Measurements from ENCODE around the gene LTA4H. TPM values are rescaled to one million over a fixed set of nuclear protein-coding genes. Genes with fewer than 3 reads are reported as not detected.

The LTA4H gene
- total and polyA plus RNA-seq, 10 of the 15 experiments (the other 5 are each of a cell fraction or from before 2014, with no cell fraction given), result 43.9 to 106 (median 47.3) TPM

DNA sequence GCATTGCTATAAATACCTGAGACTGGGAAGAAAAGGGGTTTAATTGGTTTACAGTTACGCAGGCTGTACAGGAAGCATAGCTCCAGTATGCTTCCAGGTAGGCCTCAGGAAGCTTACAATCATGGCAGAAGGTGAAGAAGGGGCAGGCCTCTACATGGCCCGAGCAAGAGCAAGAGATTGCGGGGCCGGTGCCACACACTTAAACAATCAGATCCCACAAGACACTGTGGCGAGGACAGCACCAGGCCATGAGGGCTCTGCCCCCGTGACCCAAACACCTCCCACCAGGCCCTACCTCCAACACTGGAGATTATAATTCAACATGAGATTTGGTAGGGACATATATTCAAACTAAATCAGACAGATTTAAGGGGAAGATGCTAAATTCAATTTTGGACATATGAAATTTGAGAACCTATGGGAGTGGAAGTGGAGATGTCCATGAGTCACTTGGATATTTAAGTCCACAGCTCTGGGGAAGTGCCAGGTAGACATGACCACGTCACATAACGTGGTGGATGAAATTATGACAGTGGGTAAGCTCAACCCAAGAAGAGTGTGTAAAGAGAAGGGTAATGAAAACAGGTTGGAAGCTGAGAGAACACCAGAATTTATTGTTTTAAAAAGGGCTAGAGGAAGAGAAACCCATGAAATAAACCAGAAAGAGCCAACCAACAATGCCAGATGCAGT, 1.5 kb upstream of the LTA4H start (continued):
- TF ChIP-seq RCOR1 (conservative IDR thresholded peaks at IDR 0.05; ENCODE audit: low read depth, low read length) (no peak), PML (IDR thresholded peaks at IDR 0.05; ENCODE audit: low read length) (no peak), SIN3A (IDR thresholded peaks at IDR 0.05; ENCODE audit: low read depth, low read length) (no peak)

DNA sequence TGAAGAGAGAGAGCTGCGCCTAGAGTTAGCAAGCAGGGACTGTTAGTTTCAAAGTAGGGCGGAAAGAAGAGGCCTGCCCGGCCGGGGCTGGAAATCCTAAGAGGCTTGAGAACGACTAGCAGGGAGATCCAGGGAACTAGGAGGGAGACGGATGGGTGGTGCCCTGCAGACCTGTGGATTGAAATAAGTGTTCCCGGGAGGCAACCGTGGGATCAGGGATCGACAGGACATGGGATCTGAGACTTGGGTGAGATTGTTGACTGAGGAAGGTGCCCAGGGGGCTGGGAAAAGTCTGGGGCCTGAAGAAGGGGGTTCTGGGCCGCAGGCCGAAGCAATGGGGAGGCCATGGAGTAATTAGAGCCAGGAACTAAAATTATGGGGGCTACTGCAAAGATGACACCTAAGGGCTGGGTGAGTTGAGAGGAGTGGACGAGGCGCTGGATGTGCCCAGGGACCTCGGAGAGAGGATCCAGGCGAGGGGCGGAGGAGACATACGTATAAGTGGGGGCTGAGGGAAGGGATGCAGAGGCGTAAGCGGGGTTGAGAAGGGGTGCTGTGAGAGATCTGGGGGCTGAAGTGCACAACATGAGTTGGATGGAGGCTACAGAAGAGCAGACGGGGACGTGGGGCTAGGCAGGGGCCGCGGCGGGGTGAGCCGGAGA, 635 bp downstream of the LTA4H start:
- CTCF ChIA-PET, result interaction anchor here (1.2 to 3.6 kb wide), 4 partner anchors 12 to 482 kb away, joined by 3 to 12 read pairs (median 6); no protein-coding TSS in a partner anchor
- intact Hi-C loops (cut with micrococcal nuclease; ENCODE audit: unreplicated experiment) (loop anchor here (2.0 to 10.0 kb wide), 2 partner anchors 14 to 370 kb away; partner anchors contain the start of gene CDK17), in situ Hi-C loops (cut with MboI) (no loop called here)
- FAIRE-seq (no peak), DNase-seq (ENCODE audit: low read depth, low spot score) (no peak), ATAC-seq (peak; percentile 8; the same call in 1 of the 3 replicates)
- peaks cover 3% of the 10 kb centered on the region; the same call in 1 of the 2 replicates for H3K79me2 ChIP-seq (ENCODE audit: control insufficient read depth, insufficient read depth, low read length)
- H4K20me1 ChIP-seq (ENCODE audit: control insufficient read depth, insufficient read depth), result no peaks in the 10 kb centered on the region
- RAD21 ChIA-PET (ENCODE audit: unreplicated experiment), result interaction anchor here (0.5 to 2.2 kb wide), 3 partner anchors 14 to 208 kb away, joined by 3 to 7 read pairs (median 6); no protein-coding TSS in a partner anchor
- under 1% methylated on average over 21 of the region's 25 CpGs for WGBS (ENCODE audit: insufficient coverage, insufficient replicate concordance, low lambda C conversion rate, missing lambda C conversion rate)
- H3K9me3 ChIP-seq (replicated peaks; ENCODE audit: control insufficient read depth, insufficient read depth, low read length), result no peaks in the 10 kb centered on the region
- BruUV-seq (replicated peaks), result no TSS peak
- peak overlapping the region; percentile 91 for H3K4me2 ChIP-seq (ENCODE audit: control insufficient read depth, insufficient read depth)
- SMC1A ChIA-PET (ENCODE audit: uncharacterized antibody, unreplicated experiment), result interaction anchor here (1.2 to 1.8 kb wide), 3 partner anchors 12 to 36 kb away, joined by 3 to 7 read pairs (median 4); no protein-coding TSS in a partner anchor
- peak; percentile 22 for TF ChIP-seq KLF5 (IDR thresholded peaks at IDR 0.05; ENCODE audit: partially characterized antibody)
- peak in 1 of 2 experiments; percentile 22; a peak in 1 of 4 replicates for TF ChIP-seq IKZF2 (IDR thresholded peaks at IDR 0.05)
- TF ChIP-seq, protein P1, sequence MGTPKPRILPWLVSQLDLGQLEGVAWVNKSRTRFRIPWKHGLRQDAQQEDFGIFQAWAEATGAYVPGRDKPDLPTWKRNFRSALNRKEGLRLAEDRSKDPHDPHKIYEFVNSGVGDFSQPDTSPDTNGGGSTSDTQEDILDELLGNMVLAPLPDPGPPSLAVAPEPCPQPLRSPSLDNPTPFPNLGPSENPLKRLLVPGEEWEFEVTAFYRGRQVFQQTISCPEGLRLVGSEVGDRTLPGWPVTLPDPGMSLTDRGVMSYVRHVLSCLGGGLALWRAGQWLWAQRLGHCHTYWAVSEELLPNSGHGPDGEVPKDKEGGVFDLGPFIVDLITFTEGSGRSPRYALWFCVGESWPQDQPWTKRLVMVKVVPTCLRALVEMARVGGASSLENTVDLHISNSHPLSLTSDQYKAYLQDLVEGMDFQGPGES (IDR thresholded peaks at IDR 0.05), result no peak
- 0 out of 2 replicates have a peak, but pooled peaks have one; percentile 16 for TF ChIP-seq GATAD2B (conservative IDR thresholded peaks at IDR 0.05; ENCODE audit: low read depth)
- H3K36me3 ChIP-seq (ENCODE audit: control insufficient read depth in 2 of 2, insufficient read depth in 2 of 2, low read length in 1 of 2), result no peaks in the 10 kb centered on the region
- POLR2A ChIA-PET, result interaction anchor here (1.0 to 1.5 kb wide), 2 partner anchors 14 to 170 kb away, joined by 3 to 5 read pairs; no protein-coding TSS in a partner anchor
- H3K27ac ChIP-seq (ENCODE audit: control insufficient read depth, insufficient read depth), result peak overlapping the region; percentile 38; the same call in 1 of the 2 replicates
- no peaks in the 10 kb centered on the region for H3K27me3 ChIP-seq (replicated peaks in 1 of 2; ENCODE audit: control insufficient read depth in 2 of 2, insufficient read depth in 2 of 2, low read length in 1 of 2)
- peak overlapping the region; percentile 77 for H3K4me3 ChIP-seq
- peak overlapping the region; percentile 98 for H2AFZ ChIP-seq (ENCODE audit: control insufficient read depth, low read depth, low read length)
- peak overlapping the region; percentile 70 for H3K9ac ChIP-seq (ENCODE audit: control insufficient read depth, insufficient read depth, low read length)
- H3K4me1 ChIP-seq (ENCODE audit: control insufficient read depth, insufficient read depth, low read length), result peaks cover 4% of the 10 kb centered on the region; the same call in 1 of the 2 replicates

All from GM12878 (cell line).